H1 (cell line): ENCODE results near the gene RPS13. TPM values are rescaled to one million over a fixed set of nuclear protein-coding genes. Genes with fewer than 3 reads are reported as not detected.

Source experiments
- CHD2 ChIP-seq: IDR thresholded peaks from 2 replicates; pipeline ENCODE4 v1.6.1; 2012; ENCODE audit warnings: low read length, improper control_type of control experiment
- CHD7 ChIP-seq: fragments of 300-600 bp; sonication (generic); IDR thresholded peaks from 2 replicates; pipeline ENCODE4 v1.7.1; 2012; ENCODE audit warnings: low read length, moderate library complexity, mild to moderate bottlenecking, inconsistent platforms; ENCODE audit not compliant: insufficient replicate concordance
- CREB1 ChIP-seq: IDR thresholded peaks from 2 replicates; pipeline ENCODE4 v1.6.1; 2012; ENCODE audit warnings: inconsistent platforms
- HDAC2 ChIP-seq, 2 experiments: fragments of 300-600 bp in 1 of 2; sonication (generic) in 1 of 2; IDR thresholded peaks; 2 replicates each; pipeline ENCODE4 v1.6.1; 2011 to 2012; ENCODE audit warnings: low read depth in 2 of 2, low read length in 2 of 2, mild to moderate bottlenecking in 2 of 2, moderate library complexity in 2 of 2, borderline replicate concordance in 1 of 2, inconsistent platforms in 1 of 2
- NANOG ChIP-seq: IDR thresholded peaks from 2 replicates; pipeline ENCODE4 v1.6.1; 2011; ENCODE audit warnings: low read length, low read depth, mild to moderate bottlenecking, inconsistent platforms; ENCODE audit not compliant: insufficient read depth, poor library complexity, severe bottlenecking
- NRF1 ChIP-seq: IDR thresholded peaks from 2 replicates; pipeline ENCODE4 v1.6.1; 2011; ENCODE audit warnings: mild to moderate bottlenecking, low read depth, low read length, improper control_type of control experiment
- RNF2 ChIP-seq: fragments of 200-900, 300-1000 bp; sonication (generic); IDR thresholded peaks from 2 replicates; pipeline ENCODE4 v1.7.1; 2016; ENCODE audit warnings: borderline replicate concordance, low read depth, mild to moderate bottlenecking, antibody characterized with exemption, low read length; ENCODE audit not compliant: poor library complexity, severe bottlenecking; ENCODE audit errors: missing control alignments
- SIX5 ChIP-seq: IDR thresholded peaks from 2 replicates; pipeline ENCODE4 v1.6.1; 2011; ENCODE audit warnings: mild to moderate bottlenecking, low read depth, low read length
- TEAD4 ChIP-seq: IDR thresholded peaks from 2 replicates; pipeline ENCODE4 v1.6.1; 2012; ENCODE audit warnings: low read depth, low read length, inconsistent platforms, mixed read lengths
- polyA plus RNA-seq, 7 experiments: library from polyadenylated mRNA; depleted of rRNA in 3 of 7; stranded (reverse) in 5 of 7; unstranded in 2 of 7; fragments of >200 nt in 5 of 7; fragments of 200-250 nt in 2 of 7; gene quantifications; 1 replicate in 5 of 7; 2 replicates in 1 of 7; 4 replicates in 1 of 7; pipeline versions ENCODE4 v1.2.1 to v1.2.3, GENCODE V29; 2011 to 2013; ENCODE audit warnings: missing spikeins in 2 of 7, mixed read lengths in 2 of 7
- total RNA-seq: library from RNA; stranded (reverse); fragmentation: NEBNext Ultra II Directional; extraction: Animal tissue kit (Norgen Biotek cat#: 25700); gene quantifications from 2 replicates; pipeline ENCODE4 v1.2.1, GENCODE V29; 2021

The RPS13 gene
- total and polyA plus RNA-seq, 2 of the 8 experiments (the other 6 are each of a cell fraction or from before 2014, with no cell fraction given), result 1,336 to 2,270 TPM

GRCh38 chr11:17066691-17067090 lies 10.8 kb downstream of the RPS13 start (continued):
- TF ChIP-seq CHD7, result no peak
- no peak for TF ChIP-seq CREB1
- TF ChIP-seq TEAD4, result no peak
- no peak for TF ChIP-seq NRF1
- no peak for TF ChIP-seq SIX5
- TF ChIP-seq NANOG, result no peak
- no peak for TF ChIP-seq HDAC2 (IDR thresholded peaks at IDR 0.05; ENCODE audit: borderline replicate concordance in 1 of 2, low read depth in 2 of 2, low read length in 2 of 2)
- no peak for TF ChIP-seq RNF2
- no peak for TF ChIP-seq CHD2
